ENCODE measurements around the gene SKOR1. TPM values are rescaled to one million over a fixed set of nuclear protein-coding genes. Genes with fewer than 3 reads are reported as not detected.

The SKOR1 gene
- total RNA-seq, 1 experiment from 2014 or later: 0.22 TPM

DNA sequence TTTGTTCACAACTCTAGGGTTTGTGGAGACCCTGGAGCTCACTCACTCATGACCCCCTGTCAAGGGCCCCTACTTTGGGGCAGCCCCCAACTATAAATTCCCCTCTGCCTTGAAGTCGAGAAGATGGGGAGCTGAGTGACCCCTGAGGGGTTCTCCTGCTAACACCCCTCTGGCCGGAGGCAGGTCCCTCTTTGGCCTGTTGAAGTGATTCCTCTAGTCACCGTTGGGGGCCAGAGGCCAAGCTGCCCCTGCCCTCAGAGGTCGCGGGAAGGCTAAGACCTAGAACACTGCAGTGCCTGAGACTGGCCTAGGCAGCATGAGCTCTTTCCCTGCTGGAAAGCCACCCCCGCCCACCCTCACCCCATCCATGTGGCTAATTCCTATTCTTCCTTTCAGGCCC lies 15.4 kb upstream of the SKOR1 start (continued):
- TF ChIP-seq ARID4B (CRISPR knock-in tag; IDR thresholded peaks at IDR 0.05; ENCODE audit: borderline replicate concordance): no peak
- TF ChIP-seq, protein P1, sequence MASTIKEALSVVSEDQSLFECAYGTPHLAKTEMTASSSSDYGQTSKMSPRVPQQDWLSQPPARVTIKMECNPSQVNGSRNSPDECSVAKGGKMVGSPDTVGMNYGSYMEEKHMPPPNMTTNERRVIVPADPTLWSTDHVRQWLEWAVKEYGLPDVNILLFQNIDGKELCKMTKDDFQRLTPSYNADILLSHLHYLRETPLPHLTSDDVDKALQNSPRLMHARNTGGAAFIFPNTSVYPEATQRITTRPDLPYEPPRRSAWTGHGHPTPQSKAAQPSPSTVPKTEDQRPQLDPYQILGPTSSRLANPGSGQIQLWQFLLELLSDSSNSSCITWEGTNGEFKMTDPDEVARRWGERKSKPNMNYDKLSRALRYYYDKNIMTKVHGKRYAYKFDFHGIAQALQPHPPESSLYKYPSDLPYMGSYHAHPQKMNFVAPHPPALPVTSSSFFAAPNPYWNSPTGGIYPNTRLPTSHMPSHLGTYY (CRISPR knock-in tag; IDR thresholded peaks at IDR 0.05): no peak

DNA sequence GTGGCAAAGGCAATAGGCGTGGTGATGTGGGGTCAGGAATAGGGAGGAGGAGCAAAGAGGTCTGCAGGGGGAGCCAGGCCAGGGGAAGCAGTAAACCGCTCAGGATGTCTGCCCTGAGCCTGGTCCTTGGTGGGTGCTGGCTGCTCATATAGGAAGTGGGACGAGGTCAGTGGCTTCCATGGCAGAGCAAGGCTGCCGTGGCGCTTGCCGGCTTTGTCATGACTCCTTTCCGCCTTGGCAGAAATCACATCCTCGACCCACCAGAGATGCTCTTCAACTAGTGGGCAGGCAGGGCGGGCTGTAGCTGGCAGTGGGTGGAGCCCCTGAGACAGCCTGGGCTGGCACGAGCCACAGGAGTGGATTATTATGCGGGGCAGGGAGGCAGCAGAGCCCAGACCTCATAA lies 13.1 kb upstream of the SKOR1 start:
- ChIA-PET CTCF (interaction anchor here (1.1 kb wide), 1 partner anchor 20 kb away, joined by 4 read pairs; no protein-coding TSS in a partner anchor), POLR2A (no interaction called here)
- TF ChIP-seq NFE2L1 (CRISPR knock-in tag; IDR thresholded peaks at IDR 0.05): no peak
- no peak for TF ChIP-seq E2F4 (CRISPR knock-in tag; IDR thresholded peaks at IDR 0.05; ENCODE audit: borderline replicate concordance, low read depth)
- TF ChIP-seq, protein P1 (CRISPR knock-in tag; IDR thresholded peaks at IDR 0.05): no peak
- no peak for TF ChIP-seq CBFB (CRISPR knock-in tag; IDR thresholded peaks at IDR 0.05; ENCODE audit: low read depth)
- TF ChIP-seq, protein P2, sequence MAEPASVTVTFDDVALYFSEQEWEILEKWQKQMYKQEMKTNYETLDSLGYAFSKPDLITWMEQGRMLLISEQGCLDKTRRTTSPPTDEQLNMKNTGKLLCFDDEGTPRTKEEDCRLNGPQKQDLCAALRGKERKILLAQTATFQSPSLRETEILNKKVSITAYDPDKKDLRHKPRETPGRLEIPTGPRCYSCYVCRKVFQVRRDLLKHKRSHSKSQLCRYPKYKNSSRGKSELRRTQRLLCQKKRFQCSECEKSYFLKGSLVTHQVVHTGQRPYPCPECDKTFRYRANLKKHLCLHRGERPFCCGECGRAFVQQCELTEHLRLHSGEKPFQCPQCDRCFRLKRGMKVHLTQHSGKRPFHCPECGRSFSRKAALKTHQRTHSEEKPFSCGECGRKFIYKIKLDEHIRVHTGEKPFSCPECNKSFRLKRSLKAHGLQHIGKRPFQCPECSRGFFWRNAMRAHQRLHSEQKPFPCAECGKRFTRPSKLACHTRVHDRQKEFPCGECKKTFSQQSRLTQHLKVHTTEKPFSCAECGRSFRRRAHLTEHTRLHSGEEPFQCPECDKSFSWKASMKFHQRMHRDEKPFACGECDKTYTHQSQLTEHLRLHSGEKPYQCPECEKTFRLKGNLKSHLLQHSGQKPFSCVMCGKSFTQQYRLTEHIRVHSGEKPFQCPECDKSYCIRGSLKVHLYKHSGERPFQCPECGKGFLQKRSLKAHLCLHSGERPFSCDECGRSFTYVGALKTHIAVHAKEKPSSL (CRISPR knock-in tag; conservative IDR thresholded peaks at IDR 0.05): no peak
- TF ChIP-seq E2F1 (CRISPR knock-in tag; IDR thresholded peaks at IDR 0.05): no peak
- TF ChIP-seq, protein P3, sequence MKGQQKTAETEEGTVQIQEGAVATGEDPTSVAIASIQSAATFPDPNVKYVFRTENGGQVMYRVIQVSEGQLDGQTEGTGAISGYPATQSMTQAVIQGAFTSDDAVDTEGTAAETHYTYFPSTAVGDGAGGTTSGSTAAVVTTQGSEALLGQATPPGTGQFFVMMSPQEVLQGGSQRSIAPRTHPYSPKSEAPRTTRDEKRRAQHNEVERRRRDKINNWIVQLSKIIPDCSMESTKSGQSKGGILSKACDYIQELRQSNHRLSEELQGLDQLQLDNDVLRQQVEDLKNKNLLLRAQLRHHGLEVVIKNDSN (CRISPR knock-in tag; IDR thresholded peaks at IDR 0.05): no peak
- TF ChIP-seq GTF2I (CRISPR knock-in tag; conservative IDR thresholded peaks at IDR 0.05): no peak
- TF ChIP-seq SMAD3 (CRISPR knock-in tag; IDR thresholded peaks at IDR 0.05; ENCODE audit: borderline replicate concordance): no peak
- TF ChIP-seq SMAD4 (CRISPR knock-in tag; IDR thresholded peaks at IDR 0.05): no peak
- no peak for TF ChIP-seq ATF6 (CRISPR knock-in tag; IDR thresholded peaks at IDR 0.05)
- no peak for TF ChIP-seq CTCF (IDR thresholded peaks at IDR 0.05)
- TF ChIP-seq HMGXB4 (CRISPR knock-in tag; IDR thresholded peaks at IDR 0.05): no peak
- peak; percentile 79 for ATAC-seq
- H3K36me3 Mint-ChIP-seq: peaks cover 4% of the 10 kb centered on the region
- H3K9me3 Mint-ChIP-seq: peaks cover 13% of the 10 kb centered on the region
- H3K27me3 Mint-ChIP-seq (ENCODE audit: low read depth): peaks cover 18% of the 10 kb centered on the region
- H3K4me3 Mint-ChIP-seq: no peak overlapping the region
- H3K27ac Mint-ChIP-seq: no peak overlapping the region
- peaks cover 13% of the 10 kb centered on the region; the same call in 1 of the 2 replicates for H3K4me1 Mint-ChIP-seq
- DNase-seq (ENCODE audit: low spot score): peak; percentile 4

Measured in WTC11 (cell line).